ENCODE data around the gene CDK8.

CDK8 gene

GRCh38 chr13:26411206-26411605, 157.3 kb downstream of the CDK8 start:
- ATAC-seq, result no peak
- no peak for TF ChIP-seq ZC3H10 (CRISPR knock-in tag; IDR thresholded peaks at IDR 0.05)
- no peak for TF ChIP-seq TCF4 (CRISPR knock-in tag; IDR thresholded peaks at IDR 0.05; ENCODE audit: borderline replicate concordance)
- TF ChIP-seq ARNTL (CRISPR knock-in tag; IDR thresholded peaks at IDR 0.05; ENCODE audit: borderline replicate concordance, low read depth), result no peak
- TF ChIP-seq ZFP30 (CRISPR knock-in tag; IDR thresholded peaks at IDR 0.05), result no peak

GRCh38 chr13:26412263-26412662, 158.3 kb downstream of the CDK8 start:
- TF ChIP-seq ESRRG (CRISPR knock-in tag; IDR thresholded peaks at IDR 0.05), result no peak
- TF ChIP-seq POU6F1 (CRISPR knock-in tag; IDR thresholded peaks at IDR 0.05; ENCODE audit: borderline replicate concordance, low read depth), result no peak
- TF ChIP-seq CSDC2 (CRISPR knock-in tag; IDR thresholded peaks at IDR 0.05), result no peak
- no peak for ATAC-seq

- no peak; the same call in 1 of the 3 replicates for ATAC-seq
- TF ChIP-seq ZNF70 (CRISPR knock-in tag; IDR thresholded peaks at IDR 0.05) (no peak), RARB (CRISPR knock-in tag; IDR thresholded peaks at IDR 0.05) (no peak), SNAI2 (CRISPR knock-in tag; IDR thresholded peaks at IDR 0.05) (no peak), ZFP3 (CRISPR knock-in tag; IDR thresholded peaks at IDR 0.05) (no peak), ESRRG (CRISPR knock-in tag; IDR thresholded peaks at IDR 0.05) (no peak), CREB5 (CRISPR knock-in tag; IDR thresholded peaks at IDR 0.05; ENCODE audit: low read depth) (no peak)
Observed at GRCh38 chr13:26412936-26413716, 159.2 kb downstream of the CDK8 start.

- no peak for TF ChIP-seq CSRNP3 (CRISPR knock-in tag; IDR thresholded peaks at IDR 0.05)
- TF ChIP-seq ESRRG (CRISPR knock-in tag; IDR thresholded peaks at IDR 0.05), result no peak
- no peak for TF ChIP-seq OSR1 (CRISPR knock-in tag; IDR thresholded peaks at IDR 0.05)
- TF ChIP-seq SNAI2 (CRISPR knock-in tag; IDR thresholded peaks at IDR 0.05), result no peak
- no peak for TF ChIP-seq ZNF8 (CRISPR knock-in tag; IDR thresholded peaks at IDR 0.05)
- TF ChIP-seq CSDC2 (CRISPR knock-in tag; IDR thresholded peaks at IDR 0.05), result no peak
- TF ChIP-seq ZFP3 (CRISPR knock-in tag; IDR thresholded peaks at IDR 0.05), result no peak
- no peak for TF ChIP-seq ZNF565 (CRISPR knock-in tag; conservative IDR thresholded peaks at IDR 0.05; ENCODE audit: low read depth)
- no peak for TF ChIP-seq CREB5 (CRISPR knock-in tag; IDR thresholded peaks at IDR 0.05; ENCODE audit: low read depth)
- no peak for TF ChIP-seq PPARA (CRISPR knock-in tag; IDR thresholded peaks at IDR 0.05; ENCODE audit: borderline replicate concordance)
- TF ChIP-seq TOX (CRISPR knock-in tag; IDR thresholded peaks at IDR 0.05; ENCODE audit: borderline replicate concordance), result no peak
- no peak for TF ChIP-seq BACH2 (CRISPR knock-in tag; IDR thresholded peaks at IDR 0.05; ENCODE audit: borderline replicate concordance)
- ATAC-seq, result no peak
Observed at GRCh38 chr13:26420282-26420960, 166.5 kb downstream of the CDK8 start.

GRCh38 chr13:26422036-26422435, 168.1 kb downstream of the CDK8 start:
- ATAC-seq, result no peak
- TF ChIP-seq ZNF70 (CRISPR knock-in tag; IDR thresholded peaks at IDR 0.05) (no peak), SNAI2 (CRISPR knock-in tag; IDR thresholded peaks at IDR 0.05) (no peak), RARB (CRISPR knock-in tag; IDR thresholded peaks at IDR 0.05) (no peak), ZFP30 (CRISPR knock-in tag; IDR thresholded peaks at IDR 0.05) (no peak), ZNF8 (CRISPR knock-in tag; IDR thresholded peaks at IDR 0.05) (no peak), OSR1 (CRISPR knock-in tag; IDR thresholded peaks at IDR 0.05) (no peak), GLIS3 (CRISPR knock-in tag; IDR thresholded peaks at IDR 0.05) (no peak), PATZ1 (CRISPR knock-in tag; IDR thresholded peaks at IDR 0.05; ENCODE audit: borderline replicate concordance) (no peak), ZC3H10 (CRISPR knock-in tag; IDR thresholded peaks at IDR 0.05) (no peak), CREB5 (CRISPR knock-in tag; IDR thresholded peaks at IDR 0.05; ENCODE audit: low read depth) (no peak), TCF4 (CRISPR knock-in tag; IDR thresholded peaks at IDR 0.05; ENCODE audit: borderline replicate concordance) (no peak), PPARA (CRISPR knock-in tag; IDR thresholded peaks at IDR 0.05; ENCODE audit: borderline replicate concordance) (no peak), CSDC2 (CRISPR knock-in tag; IDR thresholded peaks at IDR 0.05) (no peak), POU6F1 (CRISPR knock-in tag; IDR thresholded peaks at IDR 0.05; ENCODE audit: borderline replicate concordance, low read depth) (no peak), BACH2 (CRISPR knock-in tag; IDR thresholded peaks at IDR 0.05; ENCODE audit: borderline replicate concordance) (no peak)

Measured in SK-N-SH treated with all-trans-retinoic acid at 6 μM for 48 hours (cell line).